H9 (cell line): ENCODE results near the gene C18orf63. TPM values are rescaled to one million over a fixed set of nuclear protein-coding genes. Genes with fewer than 3 reads are reported as not detected.
A peak's percentile ranks its signal among the peaks of the same experiment; 100 is the strongest.

Experiments used
- DNase-seq: peaks from one replicate; pipeline ENCODE4 v3.0.0-alpha.2; 2017
- H2AFZ ChIP-seq: one replicate; pipeline ENCODE4 v1.6.1; 2013; ENCODE audit warnings: mild to moderate bottlenecking, low read length, control low read depth, moderate library complexity
- H2AK5ac ChIP-seq: 2 replicates; pipeline ENCODE4 v1.6.1; 2013; ENCODE audit warnings: low read length, control low read depth, mixed read lengths; ENCODE audit not compliant: insufficient read length
- H2BK120ac ChIP-seq: one replicate; pipeline ENCODE4 v1.6.1; 2013; ENCODE audit warnings: low read depth, mild to moderate bottlenecking, low read length, control low read depth, inconsistent platforms; ENCODE audit not compliant: poor library complexity, severe bottlenecking
- H2BK12ac ChIP-seq: 2 replicates; pipeline ENCODE4 v1.6.1; 2013; ENCODE audit warnings: low read length, control low read depth, mixed read lengths, low read depth; ENCODE audit not compliant: insufficient read length
- H2BK15ac ChIP-seq: 2 replicates; pipeline ENCODE4 v1.6.1; 2013; ENCODE audit warnings: low read depth, low read length, control low read depth
- H2BK20ac ChIP-seq: one replicate; pipeline ENCODE4 v1.6.1; 2013; ENCODE audit warnings: low read depth, mild to moderate bottlenecking, low read length, control low read depth, inconsistent platforms; ENCODE audit not compliant: poor library complexity, severe bottlenecking
- H2BK5ac ChIP-seq: 2 replicates; pipeline ENCODE4 v1.6.1; 2013; ENCODE audit warnings: low read length, control low read depth, mixed read lengths; ENCODE audit not compliant: insufficient read length
- H3K14ac ChIP-seq: 2 replicates; pipeline ENCODE4 v1.6.1; 2013; ENCODE audit warnings: low read length, control low read depth; ENCODE audit not compliant: insufficient read depth
- H3K18ac ChIP-seq: 2 replicates; pipeline ENCODE4 v1.6.1; 2013; ENCODE audit warnings: low read depth, mild to moderate bottlenecking, mixed read lengths, low read length, control low read depth; ENCODE audit not compliant: insufficient read length
- H3K23ac ChIP-seq: 2 replicates; pipeline ENCODE4 v1.6.1; 2013; ENCODE audit warnings: low read length, control low read depth, mixed read lengths, low read depth; ENCODE audit not compliant: insufficient read length
- H3K23me2 ChIP-seq: 2 replicates; pipeline ENCODE4 v1.6.1; 2013; ENCODE audit warnings: low read depth, mild to moderate bottlenecking, mixed read lengths, low read length, control low read depth; ENCODE audit not compliant: insufficient read length, poor library complexity, severe bottlenecking
- H3K27ac ChIP-seq: 2 replicates; pipeline ENCODE4 v1.5.1; 2013; ENCODE audit warnings: low read length, control low read depth, mixed read lengths, low read depth; ENCODE audit not compliant: insufficient read length
- H3K27me3 ChIP-seq: 2 replicates; pipeline ENCODE4 v1.6.1; 2013; ENCODE audit warnings: low read length, control low read depth, inconsistent platforms; ENCODE audit not compliant: insufficient read depth
- H3K4ac ChIP-seq: 2 replicates; pipeline ENCODE4 v1.6.1; 2013; ENCODE audit warnings: low read depth, mild to moderate bottlenecking, control low read depth, inconsistent platforms, low read length, moderate library complexity
- H3K4me1 ChIP-seq: 2 replicates; pipeline ENCODE4 v1.6.1; 2013; ENCODE audit warnings: low read length, control low read depth, inconsistent platforms; ENCODE audit not compliant: insufficient read depth
- H3K4me2 ChIP-seq: 2 replicates; pipeline ENCODE4 v1.6.1; 2013; ENCODE audit warnings: low read length, control low read depth, mixed read lengths; ENCODE audit not compliant: insufficient read length, insufficient read depth
- H3K56ac ChIP-seq: 2 replicates; pipeline ENCODE4 v1.6.1; 2013; ENCODE audit warnings: low read depth, mild to moderate bottlenecking, mixed read lengths, low read length, control low read depth; ENCODE audit not compliant: insufficient read length
- H3K79me1 ChIP-seq: 2 replicates; pipeline ENCODE4 v1.6.1; 2013; ENCODE audit warnings: low read depth, mild to moderate bottlenecking, moderate library complexity, low read length, control low read depth, inconsistent platforms; ENCODE audit not compliant: insufficient read depth, poor library complexity, severe bottlenecking
- H3K79me2 ChIP-seq: 2 replicates; pipeline ENCODE4 v1.6.1; 2013; ENCODE audit warnings: low read length, control low read depth, inconsistent platforms; ENCODE audit not compliant: insufficient read depth
- H3K9ac ChIP-seq: 2 replicates; pipeline ENCODE4 v1.6.1; 2013; ENCODE audit warnings: low read length, control low read depth, mixed read lengths; ENCODE audit not compliant: insufficient read length; ENCODE audit errors: extremely low read depth
- H3K9me3 ChIP-seq: one replicate; pipeline ENCODE4 v1.6.1; 2013; ENCODE audit warnings: low read depth, low read length, inconsistent platforms; ENCODE audit not compliant: control insufficient read depth
- H3T11ph ChIP-seq: one replicate; pipeline ENCODE4 v1.6.1; 2013; ENCODE audit warnings: mild to moderate bottlenecking, low read length, control low read depth, inconsistent platforms
- H4K20me1 ChIP-seq: one replicate; pipeline ENCODE4 v1.6.1; 2013; ENCODE audit not compliant: control insufficient read depth, insufficient read length, insufficient read depth
- H4K5ac ChIP-seq: 2 replicates; pipeline ENCODE4 v1.6.1; 2013; ENCODE audit warnings: low read depth, mild to moderate bottlenecking, mixed read lengths, low read length, control low read depth; ENCODE audit not compliant: insufficient read length
- H4K8ac ChIP-seq: replicated peaks from 2 replicates; pipeline ENCODE4 v1.6.1; 2013; ENCODE audit warnings: low read length, control low read depth, mixed read lengths, low read depth; ENCODE audit not compliant: insufficient read length
- H4K91ac ChIP-seq: 2 replicates; pipeline ENCODE4 v1.6.1; 2013; ENCODE audit warnings: low read depth, mild to moderate bottlenecking, moderate library complexity, mixed read lengths, low read length, control low read depth; ENCODE audit not compliant: insufficient read length
- H3K27ac Mint-ChIP-seq, 3 experiments: 2 replicates in 2 of 3; 3 replicates in 1 of 3; pipeline ENCODE4 v1.8.0; 2020 to 2021; ENCODE audit warnings: mixed read lengths in 3 of 3, mild to moderate bottlenecking in 1 of 3, moderate library complexity in 1 of 3
- H3K27me3 Mint-ChIP-seq: 2 replicates; pipeline ENCODE4 v1.8.0; 2021; ENCODE audit warnings: low read depth, mild to moderate bottlenecking, moderate library complexity, mixed read lengths
- H3K36me3 Mint-ChIP-seq, 3 experiments: 2 replicates in 2 of 3; 3 replicates in 1 of 3; pipeline ENCODE4 v1.8.0; 2020 to 2021; ENCODE audit warnings: low read depth in 3 of 3, mixed read lengths in 3 of 3; ENCODE audit not compliant: insufficient read depth in 1 of 3
- H3K4me1 Mint-ChIP-seq, 2 experiments: 2 replicates each; pipeline ENCODE4 v1.8.0; 2020; ENCODE audit warnings: mixed read lengths in 2 of 2
- H3K4me3 Mint-ChIP-seq, 2 experiments: 2 replicates in 1 of 2; 3 replicates in 1 of 2; pipeline ENCODE4 v1.8.0; 2020 to 2021; ENCODE audit warnings: mild to moderate bottlenecking in 2 of 2, mixed read lengths in 2 of 2, moderate library complexity in 1 of 2
- H3K9me3 Mint-ChIP-seq, 2 experiments: 2 replicates in 1 of 2; 3 replicates in 1 of 2; pipeline ENCODE4 v1.8.0; 2020; ENCODE audit warnings: mild to moderate bottlenecking in 2 of 2, mixed read lengths in 2 of 2, moderate library complexity in 1 of 2
- CTCF ChIP-seq: fragments of 200-600 bp; sonication (generic); conservative IDR thresholded peaks from 3 replicates; pipeline ENCODE4 v1.8.0; 2021; ENCODE audit warnings: antibody characterized with exemption, mild to moderate bottlenecking
- WGBS: extraction: QIAGEN DNeasy Blood & Tissue Kit; methylation state at CpG from one replicate; pipeline ENCODE4 v1.1.7; 2013; ENCODE audit warnings: missing lambda C conversion rate, low lambda C conversion rate, mixed read lengths; ENCODE audit not compliant: insufficient read length; ENCODE audit errors: extremely low coverage; 5-methylcytosine and 5-hydroxymethylcytosine counted together
- total RNA-seq: library from RNA; stranded (reverse); gene quantifications from 2 replicates; pipeline ENCODE4 v1.2.1, GENCODE V29; 2021

C18orf63 gene
- total RNA-seq, 1 experiment from 2014 or later: not detected

DNA sequence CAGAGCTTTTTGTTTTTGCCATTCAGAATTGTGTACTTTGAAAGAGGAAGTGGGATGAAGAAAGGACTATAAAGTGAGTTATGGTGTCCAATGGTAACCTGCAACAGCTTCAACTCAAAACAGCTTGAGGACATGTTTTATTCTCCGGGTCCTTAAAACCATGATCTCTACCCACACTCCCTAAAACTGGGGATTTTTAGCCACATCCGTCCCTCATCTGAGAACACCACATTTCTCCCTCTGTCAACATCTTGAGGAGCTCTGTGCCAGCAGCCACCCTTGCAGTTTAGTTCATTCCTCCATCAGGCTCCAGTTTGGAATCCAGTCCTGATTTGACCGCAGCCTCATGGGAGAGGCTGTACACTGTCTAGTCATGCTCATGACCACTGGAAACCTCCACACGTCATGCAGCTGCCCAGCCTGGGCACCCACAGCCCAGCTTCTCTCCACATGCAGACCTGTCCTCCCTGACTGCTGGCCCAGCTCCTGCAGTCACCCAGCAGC, 62.6 kb downstream of the C18orf63 start:
- no peak overlapping the region for H4K8ac ChIP-seq
- no peak overlapping the region for H3K4me3 Mint-ChIP-seq
- H2BK15ac ChIP-seq: no peak overlapping the region
- H2AFZ ChIP-seq: no peak overlapping the region
- H3K4me1 ChIP-seq: no peaks in the 10 kb centered on the region
- no peak overlapping the region for H3K27ac ChIP-seq
- H3K27me3 ChIP-seq: no peaks in the 10 kb centered on the region
- no peak overlapping the region for H2BK20ac ChIP-seq
- no peak overlapping the region for H2BK5ac ChIP-seq
- H4K20me1 ChIP-seq: no peaks in the 10 kb centered on the region
- H3K36me3 Mint-ChIP-seq: peaks cover 13 to 26% (median 14%) of the 10 kb centered on the region in 3 experiments
- no peaks in the 10 kb centered on the region for H3K79me1 ChIP-seq
- no peak for DNase-seq
- H3K9ac ChIP-seq: no peak overlapping the region
- H4K91ac ChIP-seq: no peak overlapping the region
- WGBS: no CpG with 5 or more reads among the region's 4 CpGs
- H2AK5ac ChIP-seq: no peak overlapping the region
- no peak overlapping the region for H4K5ac ChIP-seq
- no peak overlapping the region for H3K4ac ChIP-seq
- H3K9me3 ChIP-seq: peaks cover 8% of the 10 kb centered on the region
- peaks cover 30 to 36% of the 10 kb centered on the region in 2 experiments for H3K9me3 Mint-ChIP-seq
- TF ChIP-seq CTCF: no peak
- no peak overlapping the region for H3K23ac ChIP-seq
- peaks cover under 1% of the 10 kb centered on the region; the same call in 1 of the 2 replicates for H3K27me3 Mint-ChIP-seq
- H3K4me2 ChIP-seq: no peak overlapping the region
- H2BK12ac ChIP-seq: no peak overlapping the region
- H3K18ac ChIP-seq: no peak overlapping the region
- H3K4me1 Mint-ChIP-seq: peaks cover under 1 to 7% of the 10 kb centered on the region in 2 experiments; a peak in 3 of 4 replicates
- H3K27ac Mint-ChIP-seq: peak overlapping the region in 1 of 3 experiments; percentile 14; a peak in 1 of 7 replicates
- peak overlapping the region; percentile 78 for H3K14ac ChIP-seq
- no peak overlapping the region for H3T11ph ChIP-seq
- no peak overlapping the region for H2BK120ac ChIP-seq
- no peaks in the 10 kb centered on the region for H3K79me2 ChIP-seq
- H3K56ac ChIP-seq: no peak overlapping the region
- H3K23me2 ChIP-seq: no peaks in the 10 kb centered on the region
